GM12872 (cell line): Measurements from ENCODE around the gene CFAP68.

ENCODE experiments used
- CTCF ChIP-seq: IDR thresholded peaks from 3 replicates; pipeline ENCODE4 v1.5.1; 2011; ENCODE audit warnings: low read depth, mild to moderate bottlenecking, low read length, moderate library complexity; ENCODE audit not compliant: insufficient read depth

Gene CFAP68

GRCh38 chr11:111870886-111871692 lies 8.3 kb upstream of the CFAP68 start, which contains the start of gene ALG9:
Gene ALG9, minus strand, starts transcription at chr11:111871581. Its CDS starts 99 bp downstream, at chr11:111871482.
- peak; percentile 41; the same call in 1 of the 3 replicates for TF ChIP-seq CTCF

GRCh38 chr11:111871693-111872161 lies 7.6 kb upstream of the CFAP68 start:
- no peak for TF ChIP-seq CTCF

DNA sequence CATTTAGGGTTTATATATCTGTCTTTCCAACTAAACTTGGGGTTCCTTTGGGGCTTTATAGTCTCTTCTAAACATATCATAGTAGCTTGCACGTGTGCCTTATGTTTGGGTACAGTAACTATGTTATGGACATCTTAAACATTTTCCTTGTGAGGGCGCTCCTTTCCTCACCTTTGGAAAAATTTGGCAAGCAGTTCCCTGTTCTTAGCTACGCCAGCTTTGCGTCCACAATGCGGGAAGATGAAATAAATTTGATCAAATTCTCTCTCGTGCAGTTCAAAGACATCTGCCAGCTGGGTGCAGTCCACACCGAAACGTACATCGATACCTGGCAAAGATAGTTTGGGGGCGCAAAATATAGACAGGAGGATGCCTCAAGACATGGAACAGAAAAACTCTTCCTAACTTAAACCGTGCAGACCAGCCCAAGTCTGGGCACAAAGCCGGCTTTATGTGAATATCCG lies 924 bp upstream of the CFAP68 start:
- TF ChIP-seq CTCF: no peak

DNA sequence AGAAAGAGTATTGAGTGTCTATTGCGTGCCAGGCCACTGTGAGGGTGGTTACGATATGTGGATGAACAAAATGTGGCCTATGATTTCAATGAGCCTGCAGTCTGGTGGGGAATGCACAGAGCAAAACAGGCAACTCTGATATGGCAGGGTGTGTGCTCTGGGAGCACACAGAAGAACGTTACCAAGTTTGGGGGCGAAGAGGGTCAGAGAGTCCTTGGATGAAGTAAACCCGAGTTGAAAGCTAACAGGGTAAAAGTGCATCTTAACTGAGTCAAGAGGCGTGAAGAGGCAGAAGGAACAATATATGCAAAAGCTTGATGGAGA lies 258 bp downstream of the CFAP68 start:
- no peak for TF ChIP-seq CTCF

GRCh38 chr11:111882202-111882601 lies 2.9 kb downstream of the CFAP68 start:
- no peak for TF ChIP-seq CTCF

GRCh38 chr11:111886032-111886431 lies 6.7 kb downstream of the CFAP68 start:
- TF ChIP-seq CTCF: no peak

DNA sequence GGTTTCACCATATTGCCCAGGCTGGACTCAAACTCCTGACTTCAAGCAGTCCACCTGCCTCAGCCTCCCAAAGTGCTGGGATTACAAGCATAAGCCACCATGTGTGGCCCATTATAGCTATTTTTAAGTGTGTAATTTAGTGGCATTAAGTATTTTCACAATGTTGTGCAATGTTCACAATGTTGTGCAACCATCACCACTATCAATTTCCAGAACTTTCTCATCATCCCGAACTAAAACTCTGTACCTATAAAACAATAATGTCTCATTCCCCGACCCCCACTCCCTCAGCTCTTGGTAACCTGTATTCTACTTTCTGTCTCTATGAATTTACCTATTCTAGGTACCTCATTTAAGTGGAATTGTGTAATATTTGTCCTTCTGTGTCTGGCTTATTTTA lies 7.5 kb downstream of the CFAP68 start:
- no peak for TF ChIP-seq CTCF
